Pulmonary artery endothelial cell (primary cell): ENCODE results near the gene PPCDC. TPM values are rescaled to one million over a fixed set of nuclear protein-coding genes. Genes with fewer than 3 reads are reported as not detected.

ENCODE experiments used
- DNase-seq: peaks from one replicate; pipeline ENCODE4 v3.0.0-alpha.2; 2011; ENCODE audit warnings: low read depth, low spot score
- total RNA-seq: library from RNA; depleted of rRNA; stranded (reverse); fragments of >200 nt; gene quantifications from 2 replicates; pipeline ENCODE4 v1.2.3, GENCODE V29; 2014

Gene PPCDC, protein sequence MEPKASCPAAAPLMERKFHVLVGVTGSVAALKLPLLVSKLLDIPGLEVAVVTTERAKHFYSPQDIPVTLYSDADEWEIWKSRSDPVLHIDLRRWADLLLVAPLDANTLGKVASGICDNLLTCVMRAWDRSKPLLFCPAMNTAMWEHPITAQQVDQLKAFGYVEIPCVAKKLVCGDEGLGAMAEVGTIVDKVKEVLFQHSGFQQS
- 8.4 and 11.8 TPM in 2 replicates for total RNA-seq

DNA sequence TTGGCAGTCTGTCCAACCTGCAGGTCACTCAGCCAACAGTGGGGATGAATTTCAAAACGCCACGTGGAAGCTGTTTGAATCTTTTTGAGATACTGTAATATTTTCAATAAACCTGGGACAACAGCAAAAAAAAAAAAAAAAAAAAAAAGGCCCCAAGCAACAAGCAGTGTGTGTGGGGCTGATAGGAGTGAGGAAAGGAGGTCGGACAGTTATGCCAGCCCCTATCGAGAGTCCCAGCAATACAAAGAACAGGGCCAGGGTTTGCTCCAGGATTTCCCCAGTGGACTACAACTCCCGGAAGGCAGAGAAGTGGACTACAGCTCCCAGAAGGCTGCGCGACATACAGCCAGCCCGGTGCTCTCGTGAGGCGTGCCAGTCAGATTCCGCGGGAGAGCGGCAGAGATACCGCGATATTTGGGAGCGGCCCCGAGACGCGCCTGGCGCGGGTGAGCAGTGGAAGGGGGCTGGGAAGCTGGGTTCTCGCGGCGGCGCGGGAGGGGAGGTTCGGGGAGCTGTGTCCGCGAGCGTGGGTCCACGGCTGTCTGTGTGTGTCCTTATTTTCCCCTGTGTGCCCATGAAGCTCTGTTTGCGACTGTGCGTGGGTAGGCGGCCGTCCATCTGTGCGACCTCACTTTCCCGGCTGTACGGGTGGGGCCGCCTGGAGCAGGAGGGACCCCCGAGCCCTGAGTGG is at the start of gene PPCDC:
Gene PPCDC, plus strand, starts transcription at position 410 of the 691 bp plus-strand sequence. CDS start 4,729 bp downstream, outside the sequence.
- DNase-seq, result peak; percentile 80

DNA sequence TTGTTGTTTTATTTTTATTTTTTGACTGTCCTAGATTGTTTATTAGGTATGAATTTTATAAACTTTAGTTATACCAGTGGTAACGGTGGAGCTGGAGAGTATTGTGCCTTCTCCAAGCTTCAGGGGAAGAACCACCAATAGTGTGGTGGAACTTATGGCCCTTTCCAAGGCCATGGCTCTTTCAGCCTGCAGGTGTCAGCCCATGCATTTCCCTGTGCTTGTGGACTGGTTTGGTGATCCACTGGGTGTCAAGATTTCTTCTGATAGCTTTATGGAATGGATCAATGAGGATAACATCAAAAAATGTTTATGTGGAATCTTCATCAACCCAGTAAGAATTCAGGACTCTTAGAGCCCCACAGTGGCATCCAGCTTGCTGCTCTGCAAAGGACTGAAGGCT is 47.2 kb upstream of the PPCDC start:
- DNase-seq, result no peak

DNA sequence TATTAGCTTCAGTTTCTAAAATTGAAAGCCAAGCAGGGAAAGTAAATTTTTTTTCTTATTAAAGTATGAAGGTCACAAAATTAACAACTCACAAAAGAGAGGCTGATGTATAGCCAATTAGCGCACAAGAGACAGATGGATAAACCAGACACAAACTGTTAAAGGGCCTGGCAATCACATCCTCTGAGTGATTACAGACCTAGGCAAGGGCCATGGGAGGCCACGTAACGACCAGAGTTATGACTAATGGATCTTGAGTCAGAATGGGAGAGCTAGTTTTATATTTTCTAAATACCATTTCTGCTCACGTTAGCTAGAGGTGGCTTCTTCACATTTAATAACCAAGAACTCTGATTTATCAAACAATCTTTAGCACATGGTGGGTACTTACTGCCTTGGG is 45.8 kb upstream of the PPCDC start:
- no peak for DNase-seq

DNA sequence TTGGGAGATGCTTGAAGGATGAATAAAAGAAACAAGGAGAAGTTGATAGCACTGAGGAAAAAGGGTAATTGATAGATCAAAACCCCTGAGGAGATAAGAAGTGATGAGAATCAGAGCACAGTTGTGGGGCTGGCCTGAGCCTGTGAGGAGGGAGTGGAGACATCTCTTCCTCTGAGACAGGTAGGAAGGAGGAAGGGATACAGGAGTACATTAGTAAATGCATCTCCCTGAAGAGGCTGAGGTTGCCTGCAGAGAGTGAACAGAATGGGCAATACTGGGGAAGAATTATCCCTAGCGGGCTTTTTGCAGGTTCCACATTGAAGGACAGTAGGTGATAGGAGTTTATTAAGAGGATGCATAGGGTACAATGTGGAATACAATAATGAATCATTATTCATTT is 45.3 kb upstream of the PPCDC start:
- no peak for DNase-seq

DNA sequence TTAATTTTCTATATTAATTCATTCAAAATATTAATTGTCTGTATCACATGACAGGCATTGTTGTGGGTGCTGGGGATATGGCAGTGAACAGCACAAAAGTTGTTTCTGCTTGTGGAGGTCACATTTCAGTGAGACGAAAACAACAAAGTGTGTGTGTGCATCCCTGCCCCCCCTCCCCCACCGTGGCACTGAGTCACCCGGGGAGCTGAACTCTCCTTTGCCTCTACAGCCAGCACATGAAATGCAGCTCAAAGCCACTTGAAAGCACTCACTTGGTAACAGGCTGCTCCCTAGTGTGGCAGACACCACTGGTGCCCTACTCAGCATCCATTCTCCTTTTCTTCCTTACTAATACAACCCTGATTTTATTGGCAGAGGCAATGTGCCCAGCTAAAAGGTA is 44.9 kb upstream of the PPCDC start:
- DNase-seq, result no peak

DNA sequence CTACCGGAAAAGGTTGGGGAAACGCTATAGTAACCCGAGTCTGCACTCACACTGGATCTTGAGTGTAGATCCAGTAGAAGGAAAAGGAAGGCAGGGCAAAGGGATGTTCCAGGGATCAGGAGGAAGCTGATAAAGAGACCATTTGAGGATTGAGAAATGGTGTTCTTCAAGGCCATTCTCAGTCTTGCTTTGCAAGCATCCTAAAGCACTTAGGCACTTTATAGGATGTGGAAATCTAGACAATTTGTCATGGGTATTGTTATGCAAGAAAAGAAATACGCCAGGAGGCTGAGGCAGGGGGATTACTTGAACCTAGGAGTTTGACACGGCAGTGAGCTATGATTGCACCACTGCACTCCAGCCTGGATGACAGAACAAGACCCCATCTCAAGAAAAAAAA is 41.2 kb upstream of the PPCDC start:
- DNase-seq, result no peak

DNA sequence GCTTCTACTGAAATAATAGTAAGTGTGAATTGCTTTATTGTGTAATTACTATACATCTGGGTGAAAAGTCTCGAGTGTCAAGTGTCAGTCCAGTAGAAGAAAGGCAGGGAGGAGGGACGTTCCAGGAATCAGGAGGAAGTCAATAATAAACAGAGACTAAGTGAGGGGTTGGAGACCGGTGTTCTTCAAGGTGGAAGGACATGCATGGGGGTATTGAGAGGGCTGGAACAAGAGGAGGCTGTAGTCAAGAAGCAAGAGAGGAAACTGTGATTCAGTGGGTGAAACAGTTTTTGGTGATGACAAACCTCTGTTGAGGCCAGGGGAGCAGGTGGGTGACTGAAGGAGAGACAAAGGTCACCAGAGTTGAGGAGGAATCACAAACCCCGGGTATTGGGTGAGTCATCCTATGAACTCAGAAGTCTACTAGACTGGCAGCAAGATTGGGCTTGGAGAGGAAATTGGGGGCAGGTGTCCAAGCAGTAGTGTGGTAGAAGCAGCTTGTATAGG is 39.6 kb upstream of the PPCDC start:
- DNase-seq, result no peak

DNA sequence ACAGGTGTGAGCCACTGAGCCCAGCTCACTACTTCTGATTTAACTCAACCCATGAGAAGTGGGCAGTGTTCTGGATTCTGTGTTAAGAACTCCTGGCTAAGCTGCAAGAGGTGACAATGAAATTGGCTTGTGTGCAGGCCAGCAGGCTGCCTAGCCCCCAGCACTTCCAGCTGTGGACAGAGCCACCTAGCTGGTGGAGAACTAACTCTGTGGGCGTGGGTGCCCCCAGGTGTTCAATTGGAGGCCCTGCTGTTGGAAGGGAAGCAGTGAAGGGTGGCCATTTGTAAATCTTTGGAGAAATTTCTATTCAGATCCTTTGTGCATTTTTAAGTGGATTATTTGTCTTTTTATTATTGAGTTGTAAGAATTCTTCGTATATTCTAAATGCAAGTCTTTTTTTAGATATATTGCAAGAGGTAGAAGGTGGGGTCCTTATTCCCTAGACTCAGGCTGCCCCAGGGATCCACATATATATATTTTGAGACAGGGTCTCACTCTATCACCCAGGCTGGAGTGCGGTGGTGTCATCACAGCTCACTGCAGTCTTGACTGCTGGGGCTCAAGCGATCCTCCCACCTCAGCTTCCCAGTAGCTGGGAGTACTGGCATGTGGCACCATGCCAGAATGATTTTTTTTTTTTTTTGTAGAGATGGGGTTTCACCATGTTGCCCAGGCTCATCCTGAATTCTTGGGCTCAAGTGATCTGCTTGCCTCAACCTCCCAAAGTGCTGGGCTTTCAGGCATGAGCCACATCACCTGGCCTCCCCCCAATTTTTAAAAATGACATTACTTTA is 35.2 kb upstream of the PPCDC start:
- no peak for DNase-seq

DNA sequence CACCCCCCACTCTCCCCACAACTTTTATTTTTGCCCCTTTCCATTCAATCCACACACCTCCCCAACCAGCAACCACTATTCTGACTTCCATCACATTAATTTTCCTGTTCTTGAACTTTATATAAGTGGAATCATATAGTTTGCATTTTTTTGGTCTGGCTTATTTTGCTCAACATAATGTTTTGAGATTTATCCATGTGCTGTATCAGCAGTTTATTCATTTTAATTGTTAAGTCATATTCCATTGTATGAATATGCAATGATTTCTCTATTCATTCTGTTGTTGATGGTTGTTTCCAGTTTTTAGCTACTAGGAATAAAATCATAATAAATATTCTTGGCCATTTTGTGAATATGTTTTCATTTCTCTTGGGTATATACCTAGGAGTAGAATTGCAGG is 33.9 kb upstream of the PPCDC start:
- no peak for DNase-seq

DNA sequence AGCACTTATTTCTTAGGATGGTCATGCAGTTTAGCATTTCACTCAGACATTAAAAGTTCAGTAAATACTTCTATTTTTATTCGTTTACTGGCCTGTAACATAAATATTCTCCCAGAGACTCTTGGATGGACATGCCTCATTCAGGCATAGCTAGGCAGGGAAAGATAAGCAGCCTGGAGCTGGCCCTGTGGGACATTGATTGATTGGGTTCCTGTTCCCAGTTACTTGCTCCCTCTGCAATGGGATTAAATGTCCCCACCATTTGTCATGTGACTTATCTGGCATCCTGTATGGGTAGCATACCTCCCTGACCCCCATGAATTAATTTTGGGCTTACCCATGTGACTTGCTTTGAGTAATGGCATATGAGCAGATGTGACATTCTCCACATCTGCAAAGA is 30.8 kb upstream of the PPCDC start:
- DNase-seq, result no peak

DNA sequence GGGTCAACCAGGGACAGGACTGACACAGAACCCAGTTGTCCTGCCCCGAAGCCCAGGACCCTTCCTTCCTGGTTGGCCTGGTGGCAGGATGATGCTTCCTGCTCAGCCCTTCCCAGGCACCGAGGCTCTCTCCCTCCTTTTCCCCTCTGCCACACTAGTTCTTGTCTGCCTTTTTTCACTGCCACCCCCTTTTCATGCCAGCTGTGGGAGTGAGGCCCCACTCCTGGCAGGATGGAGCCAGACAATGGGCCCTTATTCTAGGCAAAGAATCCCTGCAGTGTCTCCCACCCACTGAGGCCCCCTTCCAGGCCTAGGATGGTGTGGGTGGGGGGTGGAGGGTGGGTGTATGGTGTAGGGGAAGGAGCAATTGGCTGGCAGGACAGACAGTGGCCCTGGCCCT is 29.2 kb upstream of the PPCDC start:
- no peak for DNase-seq

DNA sequence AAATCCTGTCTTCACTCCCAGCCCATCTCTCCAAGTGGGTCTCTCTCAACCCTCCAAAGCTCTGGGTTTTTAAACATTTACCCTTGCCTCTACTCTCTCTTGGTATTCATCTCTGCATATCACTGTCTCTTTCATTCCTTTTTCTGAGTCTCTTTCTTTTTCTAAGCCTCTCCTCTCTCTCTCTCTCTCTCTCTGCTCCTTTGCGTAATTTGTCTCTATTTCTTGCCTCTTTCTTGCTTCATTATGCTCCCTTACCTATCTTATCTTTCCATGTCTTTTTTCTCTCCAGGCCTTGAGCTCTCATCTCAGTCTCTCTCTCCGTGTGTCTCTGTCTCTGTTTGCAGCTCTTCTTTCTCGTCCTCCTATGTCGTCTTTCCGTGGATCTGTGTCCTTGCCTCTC is 28.7 kb upstream of the PPCDC start:
- no peak for DNase-seq

DNA sequence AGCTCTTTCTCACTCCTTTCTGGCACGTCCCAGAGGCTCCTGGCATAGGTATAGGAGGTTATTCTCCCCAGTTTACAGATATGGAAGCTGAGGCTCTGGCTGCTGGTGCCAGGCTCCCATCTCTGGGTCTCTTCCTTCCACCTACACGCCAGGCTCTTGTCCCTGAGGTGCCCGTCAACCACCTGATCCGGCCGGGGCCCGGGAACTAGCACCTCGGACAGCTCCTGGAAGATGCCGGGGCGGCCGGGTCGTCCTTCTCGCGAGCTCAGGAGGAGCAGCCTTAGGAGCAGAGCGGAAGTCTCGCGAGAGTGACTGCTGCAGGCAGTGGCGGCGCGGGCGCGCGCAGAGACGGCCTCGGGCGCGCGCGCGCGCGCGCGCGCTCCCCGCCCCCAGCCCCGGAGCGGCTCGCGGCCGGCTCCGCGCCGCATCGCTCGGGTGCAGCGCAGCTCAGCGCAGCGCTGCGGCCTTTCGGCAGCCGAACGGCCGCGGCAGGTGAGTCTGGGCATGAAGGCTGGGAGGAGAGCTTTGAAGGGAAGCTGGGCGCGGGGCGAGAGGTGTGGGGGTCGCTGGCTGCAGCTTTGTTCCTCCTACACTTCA is 28.1 kb upstream of the PPCDC start, which contains the start of gene SCAMP5:
Gene SCAMP5, plus strand, starts transcription at position 382 of the 597 bp plus-strand sequence. CDS start 16,277 bp downstream, outside the sequence.
- peak; percentile 71 for DNase-seq

DNA sequence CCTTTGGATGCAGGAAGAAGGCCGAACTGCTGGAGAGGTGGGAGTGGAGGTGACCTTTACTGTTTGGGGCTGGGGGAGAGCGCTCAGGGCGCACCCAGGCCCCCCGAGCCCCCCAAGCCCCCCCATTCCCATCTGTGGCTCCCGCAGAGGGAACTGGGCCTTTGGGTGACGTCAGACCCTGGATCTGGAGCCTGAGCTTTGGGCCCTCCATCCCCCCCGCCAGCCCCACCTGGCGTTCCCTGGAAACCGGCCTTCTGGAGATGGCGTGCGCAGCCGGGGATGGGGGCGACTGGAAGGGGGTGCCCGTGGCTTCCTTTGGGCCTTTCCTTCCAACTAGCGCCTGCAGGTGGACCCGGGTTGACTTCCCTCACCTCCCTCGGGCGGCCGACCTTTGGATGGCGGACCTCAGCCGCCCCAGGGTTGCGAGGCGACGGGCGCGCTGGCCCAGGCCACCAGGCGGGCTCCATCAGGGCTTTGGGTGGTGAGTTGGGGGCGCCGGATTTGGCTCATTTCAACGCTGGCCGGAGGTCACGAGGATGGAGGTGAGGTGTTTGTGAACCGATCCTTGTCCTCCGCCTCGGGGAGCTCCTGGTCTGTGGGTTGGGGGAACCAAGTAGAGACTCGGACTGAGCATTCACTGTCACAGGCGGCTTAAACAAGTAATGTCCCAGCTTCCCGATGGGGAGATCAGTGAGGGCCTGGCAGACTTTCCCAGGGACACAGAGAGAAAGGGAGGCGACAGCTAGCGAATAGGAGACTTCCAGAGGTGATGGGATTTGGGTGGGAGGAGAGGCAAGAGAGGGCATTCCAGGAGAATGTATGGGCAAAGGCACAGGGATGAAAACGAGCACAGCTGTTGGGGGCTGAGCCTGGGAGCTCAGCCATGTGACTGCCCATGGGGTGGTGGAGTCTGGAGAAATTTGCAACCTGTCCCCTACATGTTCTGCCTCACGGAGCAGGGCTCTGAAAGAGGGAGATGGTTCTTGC is 27.3 kb upstream of the PPCDC start:
- no peak for DNase-seq

DNA sequence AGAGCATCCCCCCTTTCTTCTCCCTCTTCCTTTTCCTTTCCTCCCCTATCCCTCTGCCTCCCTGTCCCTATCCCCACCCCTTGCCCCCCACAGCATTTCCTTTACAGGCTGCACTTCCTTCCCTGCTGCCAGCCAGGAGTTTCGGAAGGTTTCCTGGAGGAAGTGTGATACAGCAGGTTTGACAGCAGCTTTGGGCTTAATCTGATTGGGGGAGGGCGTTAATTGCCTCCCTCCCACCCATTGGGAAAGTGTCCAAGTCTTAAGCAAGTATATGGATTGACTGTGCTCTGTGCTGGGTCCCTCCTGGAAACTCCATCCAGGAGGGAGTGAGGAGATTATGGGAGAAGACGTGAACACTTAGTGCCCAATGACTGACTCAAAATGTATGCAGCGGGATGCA is 26.2 kb upstream of the PPCDC start:
- DNase-seq, result peak; percentile 33

DNA sequence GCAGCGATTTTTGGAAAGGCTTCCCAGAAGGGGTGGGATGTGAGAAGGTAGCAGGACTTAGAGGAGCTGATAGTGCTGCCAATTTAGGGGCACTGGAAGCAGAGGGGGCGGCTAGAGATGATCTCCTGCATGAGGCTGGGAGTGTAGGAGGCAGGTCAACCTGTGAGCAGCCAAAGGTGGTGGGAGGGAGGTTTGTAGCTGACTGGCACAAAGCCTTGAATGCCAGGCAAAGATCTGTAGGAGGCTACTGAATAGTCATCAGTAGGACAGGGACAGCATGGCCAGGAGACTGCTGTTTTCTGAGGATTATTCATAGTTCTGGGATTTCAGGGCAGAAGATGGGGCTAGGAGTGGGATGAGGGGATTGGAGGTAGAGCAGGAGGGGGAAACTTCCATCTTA is 25.8 kb upstream of the PPCDC start:
- DNase-seq, result no peak

DNA sequence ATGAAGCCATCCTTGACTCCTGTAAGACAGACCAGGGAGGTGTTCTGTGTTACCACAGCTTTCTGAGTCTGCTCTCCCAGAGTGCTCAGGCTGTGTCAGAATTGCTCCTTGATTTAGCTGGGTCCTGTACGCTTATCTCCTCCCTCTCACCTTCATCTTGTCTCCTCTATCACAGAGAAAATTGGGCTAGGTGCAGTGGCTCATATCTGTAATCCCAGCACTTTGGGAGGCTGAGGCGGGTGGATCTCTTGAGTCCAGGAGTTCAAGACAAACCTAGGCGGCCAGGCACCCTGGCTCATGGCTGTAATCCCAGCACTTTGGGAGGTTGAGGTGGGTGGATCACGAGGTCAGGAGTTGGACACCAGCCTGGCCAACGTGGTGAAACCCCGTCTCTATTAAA is 22.1 kb upstream of the PPCDC start:
- DNase-seq, result no peak

DNA sequence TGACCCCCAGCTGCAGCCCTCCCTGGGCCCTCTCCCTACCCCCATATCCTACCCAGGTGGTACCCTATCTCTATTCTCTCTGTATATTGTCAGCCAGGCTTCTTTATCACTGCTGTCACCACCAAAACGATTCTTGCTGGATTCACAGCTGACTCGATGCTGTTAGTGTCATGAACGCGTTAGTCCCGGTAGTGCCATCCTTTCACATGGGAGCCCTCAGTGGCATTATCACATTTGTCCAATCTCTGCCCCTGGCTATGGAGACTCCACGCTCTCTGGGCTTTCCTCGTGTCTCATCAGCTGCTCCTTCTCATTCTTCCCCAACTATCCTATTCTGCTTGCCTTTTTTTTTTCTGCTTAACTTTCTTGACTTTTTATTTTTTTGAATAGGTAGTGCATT is 21.0 kb upstream of the PPCDC start:
- no peak for DNase-seq

DNA sequence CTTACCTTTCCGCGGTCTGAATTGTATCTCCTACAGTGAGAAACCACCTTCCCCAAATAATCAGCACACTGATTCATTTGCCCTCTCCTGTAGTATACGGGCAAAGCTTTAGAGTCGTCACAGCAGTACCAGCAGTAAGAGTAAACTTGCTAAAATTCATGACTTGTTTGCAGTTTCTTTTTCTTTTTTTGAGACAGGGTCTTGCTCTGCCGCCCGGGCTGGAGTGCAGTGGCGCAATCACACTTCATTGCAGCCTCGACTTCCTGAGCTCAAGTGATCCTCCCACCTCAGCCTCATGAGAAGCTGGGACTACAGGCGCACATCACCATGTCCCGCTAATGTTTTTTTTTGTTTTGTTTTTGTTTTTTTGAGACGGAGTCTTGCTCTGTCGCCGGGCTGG is 16.2 kb upstream of the PPCDC start:
- DNase-seq, result no peak

DNA sequence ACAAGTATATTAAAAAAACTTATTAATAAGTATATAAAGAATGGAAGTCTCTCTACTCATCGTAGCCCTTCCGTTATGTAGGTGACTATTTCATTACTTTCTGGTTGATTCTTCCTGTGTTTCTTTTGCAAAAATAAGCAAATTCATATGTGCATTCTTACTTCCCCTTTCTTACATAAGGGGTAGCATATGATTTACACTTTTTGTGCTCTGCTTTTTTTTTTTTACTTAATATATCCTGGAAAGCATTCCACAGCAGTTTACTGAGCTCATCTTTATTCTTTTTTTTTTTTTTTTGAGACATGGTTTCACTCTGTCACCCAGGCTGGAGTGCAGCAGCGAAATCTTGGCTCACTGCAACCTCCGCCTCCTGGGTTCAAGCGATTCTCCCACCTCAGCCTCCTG is 15.2 kb upstream of the PPCDC start:
- no peak for DNase-seq
